ENCODE results near the gene ITPA. TPM values are rescaled to one million over a fixed set of nuclear protein-coding genes. Genes with fewer than 3 reads are reported as not detected.

Gene ITPA
- total and polyA plus RNA-seq, 2 of the 13 experiments (the other 11 are each of a cell fraction or from before 2014, with no cell fraction given) = 60.1 to 103 TPM

DNA sequence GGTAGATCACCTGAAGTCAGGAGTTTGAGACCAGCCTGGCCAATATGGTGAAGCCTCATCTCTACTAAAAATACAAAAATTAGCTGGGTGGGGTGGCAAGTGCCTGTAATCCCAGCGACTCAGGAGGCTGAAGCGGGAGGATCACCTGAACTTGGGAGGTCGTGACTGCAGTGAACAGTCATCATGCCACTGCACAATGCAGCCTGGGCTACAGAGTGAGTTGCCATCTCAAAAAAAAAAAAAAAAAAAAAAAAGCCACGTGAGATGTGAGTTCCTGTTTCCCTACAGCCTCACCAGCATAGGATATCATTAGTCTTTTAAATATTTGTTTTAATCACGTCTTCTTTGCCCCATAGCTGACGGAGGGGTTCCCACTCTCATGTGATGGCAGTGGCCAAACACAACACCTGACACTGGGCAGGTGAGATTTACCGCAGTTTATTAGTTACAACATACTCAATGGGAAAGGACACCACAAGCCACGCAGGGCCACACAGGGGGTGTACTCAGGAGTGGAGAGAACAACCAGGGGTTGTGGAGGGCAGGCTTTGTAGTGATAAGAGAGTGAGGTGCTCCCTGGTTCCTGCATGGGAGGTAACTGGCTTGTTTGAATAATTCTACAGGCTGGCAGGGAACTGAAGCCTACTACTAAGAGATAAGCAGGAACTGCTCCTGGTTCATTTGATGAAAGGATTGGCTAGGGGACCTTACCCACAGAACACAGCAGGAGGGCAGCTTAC is 31.4 kb upstream of the ITPA start:
- no TSS peak for BruUV-seq (replicated peaks)
- Histone ChIP-seq H4K20me1 (ENCODE audit: insufficient read depth, low read length) (no peaks in the 10 kb centered on the region), H3K36me3 (replicated peaks in 1 of 2; ENCODE audit: control insufficient read depth in 1 of 2, insufficient read depth in 2 of 2, low read length in 2 of 2) (no peaks in the 10 kb centered on the region; a peak in 2 of 5 replicates), H3K4me1 (ENCODE audit: insufficient read depth, low read length) (peaks cover 18% of the 10 kb centered on the region), H3K27me3 (ENCODE audit: control insufficient read depth in 1 of 2, insufficient read depth in 2 of 2, low read length in 2 of 2) (no peaks in the 10 kb centered on the region; a peak in 1 of 5 replicates), H2AFZ (ENCODE audit: low read length) (no peak overlapping the region), H3K4me2 (ENCODE audit: low read depth, low read length) (no peak overlapping the region), H3K4me3 (replicated peaks in 1 of 3; ENCODE audit: insufficient read depth in 1 of 3, low read depth in 2 of 3, low read length in 3 of 3) (no peak overlapping the region), H3K27ac (ENCODE audit: extremely low read length, insufficient read depth, low read length) (no peak overlapping the region), H3K9me3 (ENCODE audit: low read length) (no peaks in the 10 kb centered on the region), H3K79me2 (ENCODE audit: insufficient read depth, low read length) (peaks cover 14% of the 10 kb centered on the region), H3K9ac (ENCODE audit: insufficient read depth, low read depth, low read length) (no peak overlapping the region)
- ATAC-seq (no peak), DNase-seq (ENCODE audit: low spot score) (no peak), FAIRE-seq (no peak)
- WGBS (ENCODE audit: low lambda C conversion rate) = 94% methylated on average over 8 of the region's 8 CpGs
- POLR2A ChIA-PET = interaction anchor here (2.7 kb wide), 1 partner anchor 16 kb away, joined by 12 read pairs; no protein-coding TSS in a partner anchor
- in situ Hi-C loops (cut with HindIII; ENCODE audit: extremely low pct_ligation_motif_present, low pct_unique_long_range_greater_than_20kb) (no loop called here), intact Hi-C loops (cut with micrococcal nuclease; ENCODE audit: unreplicated experiment) (no loop called here)
- CTCF ChIA-PET (ENCODE audit: low intra/inter-chr PET ratio, low total read pairs) = no interaction called here
- no peak for TF ChIP-seq CC2D1A (CRISPR knock-in tag; IDR thresholded peaks at IDR 0.05)
- no peak for TF ChIP-seq FOXM1 (CRISPR knock-in tag; IDR thresholded peaks at IDR 0.05)
- TF ChIP-seq ZNF263 (CRISPR knock-in tag; IDR thresholded peaks at IDR 0.05) = peak; percentile 58; the same call in 1 of the 2 replicates
- TF ChIP-seq, protein P1, sequence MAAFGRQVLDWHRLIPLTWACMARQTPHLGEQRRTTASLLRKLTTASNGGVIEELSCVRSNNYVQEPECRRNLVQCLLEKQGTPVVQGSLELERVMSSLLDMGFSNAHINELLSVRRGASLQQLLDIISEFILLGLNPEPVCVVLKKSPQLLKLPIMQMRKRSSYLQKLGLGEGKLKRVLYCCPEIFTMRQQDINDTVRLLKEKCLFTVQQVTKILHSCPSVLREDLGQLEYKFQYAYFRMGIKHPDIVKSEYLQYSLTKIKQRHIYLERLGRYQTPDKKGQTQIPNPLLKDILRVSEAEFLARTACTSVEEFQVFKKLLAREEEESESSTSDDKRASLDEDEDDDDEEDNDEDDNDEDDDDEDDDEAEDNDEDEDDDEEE (CRISPR knock-in tag; IDR thresholded peaks at IDR 0.05) = no peak
- TF ChIP-seq ZNF770 (CRISPR knock-in tag; IDR thresholded peaks at IDR 0.05) = peak; percentile 51; the same call in 1 of the 2 replicates
- no peak for TF ChIP-seq MIER2 (CRISPR knock-in tag; IDR thresholded peaks at IDR 0.05)
- no peak for TF ChIP-seq CENPT (CRISPR knock-in tag; IDR thresholded peaks at IDR 0.05; ENCODE audit: low read depth)
- TF ChIP-seq, protein P2, sequence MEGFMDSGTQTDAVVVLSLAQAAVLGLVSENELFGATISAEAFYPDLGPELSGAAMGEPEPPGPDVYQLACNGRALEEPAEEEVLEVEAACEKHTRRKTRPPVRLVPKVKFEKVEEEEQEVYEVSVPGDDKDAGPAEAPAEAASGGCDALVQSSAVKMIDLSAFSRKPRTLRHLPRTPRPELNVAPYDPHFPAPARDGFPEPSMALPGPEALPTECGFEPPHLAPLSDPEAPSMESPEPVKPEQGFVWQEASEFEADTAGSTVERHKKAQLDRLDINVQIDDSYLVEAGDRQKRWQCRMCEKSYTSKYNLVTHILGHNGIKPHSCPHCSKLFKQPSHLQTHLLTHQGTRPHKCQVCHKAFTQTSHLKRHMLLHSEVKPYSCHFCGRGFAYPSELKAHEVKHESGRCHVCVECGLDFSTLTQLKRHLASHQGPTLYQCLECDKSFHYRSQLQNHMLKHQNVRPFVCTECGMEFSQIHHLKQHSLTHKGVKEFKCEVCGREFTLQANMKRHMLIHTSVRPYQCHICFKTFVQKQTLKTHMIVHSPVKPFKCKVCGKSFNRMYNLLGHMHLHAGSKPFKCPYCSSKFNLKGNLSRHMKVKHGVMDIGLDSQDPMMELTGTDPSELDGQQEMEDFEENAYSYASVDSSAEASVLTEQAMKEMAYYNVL (CRISPR knock-in tag; IDR thresholded peaks at IDR 0.05; ENCODE audit: borderline replicate concordance) = no peak
- TF ChIP-seq ZMAT3 (CRISPR knock-in tag; conservative IDR thresholded peaks at IDR 0.05) = no peak
- no peak for TF ChIP-seq CEBPB (IDR thresholded peaks at IDR 0.05; ENCODE audit: borderline replicate concordance, low read depth, low read length)
- TF ChIP-seq ZC3H13 (CRISPR knock-in tag; IDR thresholded peaks at IDR 0.05) = 0 out of 2 replicates have a peak, but pooled peaks have one; percentile 12
- no peak for TF ChIP-seq HNRNPH1 (optimal IDR thresholded peaks at IDR 0.05; ENCODE audit: low read depth, low read length)
- 0 out of 4 replicates have a peak, but pooled peaks of 1 of the 2 experiments have one; percentile 28 for TF ChIP-seq POLR2A (IDR thresholded peaks at IDR 0.05; ENCODE audit: insufficient read depth in 1 of 2, low read depth in 2 of 2, low read length in 2 of 2)
- no peak for TF ChIP-seq MLXIP (CRISPR knock-in tag; IDR thresholded peaks at IDR 0.05; ENCODE audit: borderline replicate concordance)
- no peak for TF ChIP-seq ZNF605 (CRISPR knock-in tag; IDR thresholded peaks at IDR 0.05)
- no peak for TF ChIP-seq NFYB (CRISPR knock-in tag; IDR thresholded peaks at IDR 0.05)
- TF ChIP-seq MED1 (CRISPR knock-in tag; IDR thresholded peaks at IDR 0.05) = no peak

All from HepG2 (cell line).